Right cardiac atrium (tissue), 5 donors: ENCODE measurements around the gene SUCLG1. TPM values are rescaled to one million over a fixed set of nuclear protein-coding genes. Genes with fewer than 3 reads are reported as not detected.
A peak's percentile ranks its signal among the peaks of the same experiment; 100 is the strongest.
"Not testable (repeated sequence)": the region's sequence is repeated elsewhere in the genome, so short reads cannot be mapped to it uniquely, and the experiment has no call there.

Experiments
- ATAC-seq, 2 donors: fragments of 200-7000 bp; cut with Tn5 transposase; one replicate each; pipeline versions ENCODE4 v1.8.0 to v1.9.1; 2020; ENCODE audit warnings: moderate library complexity in 2 of 2, mild to moderate bottlenecking in 1 of 2
- DNase-seq, 3 donors: peaks; one replicate each; pipeline ENCODE4 v3.0.0-alpha.2; 2020
- H3K27ac ChIP-seq: one replicate; pipeline ENCODE4 v1.5.1; 2013; ENCODE audit warnings: mild to moderate bottlenecking, low read length, control low read depth, moderate library complexity
- H3K27me3 ChIP-seq: one replicate; pipeline ENCODE4 v1.6.1; 2013; ENCODE audit not compliant: control insufficient read depth, insufficient read depth
- H3K4me1 ChIP-seq: one replicate; pipeline ENCODE4 v1.6.1; 2013; ENCODE audit warnings: low read length; ENCODE audit not compliant: control insufficient read depth, insufficient read depth
- H3K4me3 ChIP-seq: one replicate; pipeline ENCODE4 v1.5.1; 2013; ENCODE audit warnings: low read length, control low read depth
- H3K9me3 ChIP-seq: one replicate; pipeline ENCODE4 v1.6.1; 2013; ENCODE audit warnings: low read length; ENCODE audit not compliant: control insufficient read depth
- WGBS: extraction: QIAGEN DNeasy Blood & Tissue Kit; methylation state at CpG from one replicate; pipeline ENCODE4 v1.1.7; 2013; 5-methylcytosine and 5-hydroxymethylcytosine counted together
- intact Hi-C, 4 donors: fragments of 100-400 bp; cut with DNase I; formaldehyde crosslinking; loops; one replicate each; pipeline versions ENCODE4 v1.11.0 to v1.14.0; 2022 to 2023
- polyA plus RNA-seq: library from polyadenylated mRNA; stranded (reverse); fragments of 200-250 nt; gene quantifications from one replicate; pipeline ENCODE4 v1.2.3, GENCODE V29; 2013
- total RNA-seq, 4 donors: library from RNA; stranded (reverse); fragmentation: NEBNext Ultra II Directional; extraction: Animal tissue kit (Norgen Biotek cat#: 25700); gene quantifications; one replicate each; pipeline ENCODE4 v1.2.1, GENCODE V29; 2021
- donor health status: healthy with polysubstance abuse.
- donor health status: DM: no; HTN: yes; CAD: no.
- donor health status: DM: no; HTN: no; CAD: no.
- donor health status: DM: no; HTN: yes; CAD: no; lungs with severe emphysema.
- donor health status: DM: yes; HTN: yes; CAD: no.

SUCLG1 gene
- total and polyA plus RNA-seq, 5 donors: 161 to 307 (median 198) TPM

DNA sequence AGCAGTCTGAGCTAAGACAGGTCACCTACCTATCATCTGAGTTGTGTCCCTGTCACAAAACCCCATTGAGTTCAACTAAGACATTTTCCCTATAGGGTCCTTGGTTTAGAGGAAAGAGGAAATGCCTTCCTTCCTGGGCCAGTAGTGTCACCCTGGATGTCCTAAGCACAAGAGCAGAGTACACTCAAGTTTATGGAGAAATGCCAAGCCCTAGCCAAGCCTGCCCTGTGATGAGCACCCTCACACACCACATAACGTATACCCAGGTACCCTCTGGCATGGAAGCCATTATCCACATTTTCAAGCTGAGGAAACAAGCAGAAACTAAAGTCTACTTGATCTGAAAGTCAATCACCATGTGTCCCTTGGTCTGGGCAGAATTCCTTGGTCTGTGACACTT lies 37.3 kb downstream of the SUCLG1 start:
- 65% methylated on average over 1 of the region's 1 CpG for WGBS
- Histone ChIP-seq H3K4me1 (no peaks in the 10 kb centered on the region), H3K27ac (no peak overlapping the region), H3K27me3 (no peaks in the 10 kb centered on the region), H3K4me3 (no peak overlapping the region), H3K9me3 (no peaks in the 10 kb centered on the region)
- DNase-seq (no peak), ATAC-seq (peak; percentile 75 to 76)
- intact Hi-C loops: no loop called here

DNA sequence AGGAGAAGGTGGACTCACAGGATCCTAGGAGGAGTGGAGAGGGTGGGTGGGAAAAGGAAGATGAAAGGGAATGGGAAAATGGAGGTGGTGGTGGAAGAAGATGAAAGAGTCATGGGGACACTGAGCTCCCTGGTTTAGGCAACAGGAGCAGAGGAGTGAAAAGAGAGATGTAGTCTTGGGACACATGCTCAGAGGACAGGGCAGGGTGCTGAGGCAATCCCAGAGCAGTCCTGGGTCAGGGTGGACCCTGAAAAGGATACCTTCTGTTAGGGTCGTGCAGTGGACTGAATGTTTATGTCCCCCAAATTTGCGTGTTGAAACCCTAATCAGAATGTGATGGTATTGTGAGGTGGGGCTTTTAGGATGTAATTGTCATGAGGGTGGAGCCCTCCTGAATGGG lies 37.9 kb downstream of the SUCLG1 start:
- intact Hi-C loops: no loop called here
- ATAC-seq: peak; percentile 28 to 31
- WGBS: 89% methylated on average over 2 of the region's 2 CpGs

DNA sequence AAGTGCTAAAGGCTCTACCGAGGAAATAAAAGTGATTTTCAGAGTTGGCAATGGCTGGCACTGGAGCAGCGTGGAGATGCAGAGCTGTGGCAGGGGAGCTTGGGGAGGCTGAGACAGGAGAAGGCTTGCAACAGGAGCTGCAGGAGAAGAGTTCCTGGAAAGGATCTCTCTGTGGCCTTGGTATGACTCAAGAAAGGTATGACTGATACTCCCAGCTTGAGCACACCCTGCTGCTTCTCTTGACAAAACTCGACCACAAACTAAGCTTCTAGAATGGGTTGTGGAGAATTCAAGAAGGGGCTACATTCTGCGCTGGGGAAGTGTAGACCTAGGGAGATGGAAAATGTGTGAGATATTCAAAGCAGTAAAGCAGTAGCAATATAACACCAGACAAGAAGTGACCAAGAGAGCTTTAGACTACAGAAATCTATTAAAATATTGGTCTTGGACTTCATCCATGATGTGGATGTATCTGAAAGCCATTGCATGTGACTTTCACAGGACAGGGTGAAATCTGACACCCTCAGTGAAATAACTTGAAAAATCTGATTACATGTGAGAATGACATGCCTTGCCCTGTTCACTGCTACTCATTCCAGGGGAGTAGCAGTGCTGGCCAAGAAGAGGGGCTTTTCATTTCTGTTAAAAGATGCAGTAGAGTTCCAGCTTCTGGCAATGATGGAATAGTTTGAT lies 41.5 kb downstream of the SUCLG1 start:
- H3K27ac ChIP-seq: no peak overlapping the region
- 86% methylated on average over 4 of the region's 4 CpGs for WGBS
- DNase-seq (no peak), ATAC-seq (no peak)
- H3K27me3 ChIP-seq: no peaks in the 10 kb centered on the region
- no peaks in the 10 kb centered on the region for H3K4me1 ChIP-seq
- no peaks in the 10 kb centered on the region for H3K9me3 ChIP-seq
- no peak overlapping the region for H3K4me3 ChIP-seq
- intact Hi-C loops: no loop called here

More for the DNA sequence above, 37.9 kb downstream of the SUCLG1 start:
- H3K4me3 ChIP-seq: no peak overlapping the region
- no peaks in the 10 kb centered on the region for H3K4me1 ChIP-seq
- no peaks in the 10 kb centered on the region for H3K9me3 ChIP-seq
- H3K27ac ChIP-seq: no peak overlapping the region
- no peaks in the 10 kb centered on the region for H3K27me3 ChIP-seq
- DNase-seq: no peak

DNA sequence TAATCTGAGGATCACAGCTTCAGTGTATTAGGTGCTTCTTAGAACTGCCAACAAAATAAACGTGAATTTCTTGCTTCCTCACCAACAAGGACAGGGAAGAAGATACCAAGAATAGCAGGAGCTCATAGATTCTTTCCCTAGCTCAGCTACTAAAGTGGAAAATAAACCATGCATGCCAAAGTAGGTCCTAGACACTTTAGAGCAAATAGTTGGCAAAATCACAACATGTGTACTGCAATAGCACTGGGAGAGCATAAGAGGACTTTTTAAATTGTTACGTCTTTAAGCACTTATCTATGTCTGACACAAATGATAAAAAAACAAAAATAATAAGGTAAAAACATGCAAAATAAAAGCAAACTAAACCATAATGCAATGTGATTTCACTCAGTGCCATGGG lies 49.5 kb downstream of the SUCLG1 start:
- no peak for DNase-seq
- H3K27ac ChIP-seq: no peak overlapping the region
- intact Hi-C loops: no loop called here
- H3K4me1 ChIP-seq: no peaks in the 10 kb centered on the region
- no peaks in the 10 kb centered on the region for H3K27me3 ChIP-seq
- peak in 1 of 2 donors; percentile 59 for ATAC-seq
- no peak overlapping the region for H3K4me3 ChIP-seq
- 42% methylated on average over 2 of the region's 2 CpGs for WGBS
- H3K9me3 ChIP-seq: no peaks in the 10 kb centered on the region

DNA sequence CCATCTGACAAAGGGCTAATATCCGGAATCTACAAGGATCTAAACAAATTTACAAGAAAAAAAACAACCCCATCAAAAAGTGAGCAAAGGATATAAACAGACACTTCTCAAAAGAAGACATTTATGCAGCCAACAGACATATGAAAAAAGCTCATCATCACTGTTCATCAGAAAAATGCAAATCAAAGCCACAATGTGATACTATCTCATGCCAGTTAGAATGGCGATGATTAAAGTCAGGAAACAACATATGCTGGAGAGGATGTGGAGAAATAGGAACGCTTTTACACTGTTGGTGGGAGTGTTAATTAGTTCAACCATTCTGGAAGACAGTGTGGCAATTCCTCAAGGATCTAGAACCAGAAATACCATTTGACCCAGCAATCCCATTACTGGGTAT lies 57.0 kb downstream of the SUCLG1 start:
- H3K4me1 ChIP-seq, intact Hi-C loops, H3K27me3 ChIP-seq, H3K27ac ChIP-seq, H3K4me3 ChIP-seq, ATAC-seq, DNase-seq, H3K9me3 ChIP-seq: not testable (repeated sequence)
- 79% methylated on average over 3 of the region's 3 CpGs for WGBS

DNA sequence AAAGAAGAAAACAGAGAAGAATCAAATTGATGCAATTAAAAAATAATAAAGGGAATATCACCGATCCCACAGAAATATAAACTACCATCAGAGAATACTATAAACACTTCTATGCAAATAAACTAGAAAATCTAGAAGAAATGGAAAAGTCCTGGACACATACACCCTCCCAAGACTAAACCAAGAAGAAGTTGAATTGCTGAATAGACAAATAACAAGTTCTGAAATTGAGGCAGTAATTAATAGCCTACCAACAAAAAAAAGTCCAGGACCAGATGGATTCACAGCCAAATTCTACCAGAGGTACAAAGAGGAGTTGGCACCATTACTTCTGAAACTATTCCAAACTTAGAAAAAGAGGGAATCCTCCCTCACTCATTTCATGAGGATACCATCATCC lies 59.2 kb downstream of the SUCLG1 start:
- H3K27me3 ChIP-seq, H3K9me3 ChIP-seq, H3K4me1 ChIP-seq, H3K27ac ChIP-seq, DNase-seq, H3K4me3 ChIP-seq, intact Hi-C loops, ATAC-seq: not testable (repeated sequence)
- 92% methylated on average over 1 of the region's 1 CpG for WGBS

DNA sequence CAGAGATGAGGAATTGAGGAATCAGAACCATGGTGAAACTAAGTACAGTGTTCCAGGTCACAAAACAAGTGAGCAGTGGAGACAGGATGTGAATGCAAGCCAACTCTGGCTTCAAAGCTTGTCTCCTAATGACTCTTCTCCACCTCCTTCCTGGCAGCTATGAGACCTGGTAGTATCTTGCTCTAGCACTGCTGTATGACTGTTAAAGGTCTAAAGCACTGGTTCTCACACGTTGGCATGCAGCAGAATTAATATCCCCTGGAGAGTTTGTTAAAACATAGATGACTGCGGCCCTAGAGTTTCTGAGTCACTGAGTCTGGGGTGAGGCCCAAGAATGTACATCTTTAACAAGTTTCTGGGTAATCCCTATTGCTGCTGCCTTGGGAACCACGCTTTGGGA lies 63.3 kb downstream of the SUCLG1 start:
- H3K27me3 ChIP-seq: no peaks in the 10 kb centered on the region
- H3K9me3 ChIP-seq: no peaks in the 10 kb centered on the region
- DNase-seq (no peak), ATAC-seq (no peak)
- no peak overlapping the region for H3K4me3 ChIP-seq
- 45% methylated on average over 3 of the region's 3 CpGs for whole genome bisulfite sequencing
- H3K4me1 ChIP-seq: no peaks in the 10 kb centered on the region
- intact Hi-C loops: no loop called here
- no peak overlapping the region for H3K27ac ChIP-seq

DNA sequence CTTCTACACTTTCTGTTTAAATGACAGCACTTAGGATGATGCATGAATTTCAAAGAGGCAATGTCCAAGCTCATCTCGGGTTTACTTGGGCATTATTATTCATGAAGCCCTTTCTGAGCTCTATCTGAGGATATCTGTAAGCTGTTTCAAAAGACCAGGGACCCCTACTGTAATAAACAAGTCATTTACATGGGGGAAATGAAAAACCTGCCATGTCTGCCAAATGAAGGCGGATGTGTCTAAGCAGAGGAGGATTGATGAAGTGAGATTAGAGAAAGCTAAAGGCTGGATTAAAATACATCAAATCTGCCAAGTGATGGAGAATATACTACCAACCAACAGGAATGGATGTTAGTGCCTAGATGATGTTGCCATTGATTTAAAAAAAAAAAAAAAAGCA lies 64.5 kb downstream of the SUCLG1 start:
- Histone ChIP-seq H3K4me1 (no peaks in the 10 kb centered on the region), H3K4me3 (no peak overlapping the region), H3K27ac (no peak overlapping the region), H3K9me3 (no peaks in the 10 kb centered on the region), H3K27me3 (no peaks in the 10 kb centered on the region)
- DNase-seq: no peak
- no peak for ATAC-seq
- WGBS: 53% methylated on average over 2 of the region's 2 CpGs
- intact Hi-C loops: no loop called here

DNA sequence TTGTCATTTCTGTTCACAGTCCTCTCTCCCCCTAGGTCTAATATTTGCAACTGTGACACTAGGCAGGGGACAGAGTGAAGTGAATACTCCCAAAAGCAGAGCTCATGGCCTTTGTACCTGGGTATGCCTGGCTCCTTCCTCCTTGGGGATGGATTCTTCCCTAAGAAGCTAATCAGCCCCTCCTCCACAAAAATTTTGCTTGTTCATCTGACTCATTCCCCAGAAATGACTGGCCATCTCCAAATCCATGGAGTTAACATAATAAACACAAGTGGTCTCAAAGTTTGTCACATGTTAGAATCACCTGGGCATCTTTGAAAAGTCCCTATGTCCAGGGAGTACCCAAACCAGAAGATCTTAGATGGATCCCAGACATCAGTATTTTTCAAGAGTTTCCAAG lies 65.3 kb downstream of the SUCLG1 start:
- ATAC-seq: no peak
- intact Hi-C loops: no loop called here

DNA sequence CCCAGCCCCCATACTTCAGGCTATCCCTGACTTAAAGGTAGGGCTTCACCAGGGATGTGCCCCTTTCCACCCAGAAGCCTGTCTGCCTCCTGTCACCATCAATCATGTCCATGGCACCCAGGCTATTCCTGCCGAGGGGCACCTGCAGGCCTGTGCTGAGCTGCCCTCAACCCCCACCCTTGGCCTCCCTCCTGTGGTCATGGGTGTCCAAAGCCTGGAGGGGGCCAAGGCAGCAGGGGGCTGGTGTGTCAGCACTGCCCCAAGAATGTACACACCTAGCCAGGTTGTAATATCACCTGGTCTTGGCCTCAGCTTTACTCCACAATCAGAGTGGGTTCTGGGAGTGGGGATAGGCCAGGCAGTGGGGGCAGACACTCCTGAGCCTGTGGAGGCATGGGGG lies 69.3 kb downstream of the SUCLG1 start:
- Histone ChIP-seq H3K27me3 (no peaks in the 10 kb centered on the region), H3K4me1 (no peaks in the 10 kb centered on the region), H3K27ac (no peak overlapping the region), H3K9me3 (no peaks in the 10 kb centered on the region), H3K4me3 (no peak overlapping the region)
- intact Hi-C loops: no loop called here
- 63% methylated on average over 1 of the region's 1 CpG for whole genome bisulfite sequencing
- ATAC-seq (no peak), DNase-seq (no peak)

More for the DNA sequence above, 65.3 kb downstream of the SUCLG1 start:
- Histone ChIP-seq H3K27me3 (no peaks in the 10 kb centered on the region), H3K4me1 (no peaks in the 10 kb centered on the region), H3K9me3 (no peaks in the 10 kb centered on the region), H3K27ac (no peak overlapping the region), H3K4me3 (no peak overlapping the region)
- no peak for DNase-seq

DNA sequence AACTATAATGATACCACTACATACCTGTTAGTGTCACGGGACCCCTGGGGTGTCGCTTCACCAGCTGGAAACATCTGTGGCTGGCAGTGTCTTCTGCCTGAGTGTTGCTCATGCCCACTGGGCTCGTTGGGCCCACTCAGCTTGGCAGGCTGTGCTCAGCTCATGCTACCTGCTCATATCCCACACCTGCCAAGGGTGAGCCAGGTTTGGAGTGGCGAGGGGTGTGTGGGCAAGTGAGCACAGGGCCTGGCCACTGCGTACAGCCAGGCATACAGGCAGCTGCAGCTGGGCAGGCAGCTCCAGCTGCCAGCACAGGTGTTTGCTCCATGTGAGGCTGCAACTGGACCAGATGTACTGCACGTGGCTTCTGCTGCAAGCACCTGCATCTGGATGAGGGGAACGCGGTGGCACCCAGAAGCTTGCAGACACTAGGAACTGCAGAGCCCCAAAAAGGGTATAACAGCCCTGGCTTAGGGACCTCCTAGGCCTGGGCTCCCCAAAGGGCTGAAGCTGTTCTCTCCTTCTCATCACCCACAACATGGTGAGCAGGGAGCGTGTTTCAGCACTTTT lies 70.1 kb downstream of the SUCLG1 start:
- H3K4me3 ChIP-seq: no peak overlapping the region
- WGBS: 90% methylated on average over 9 of the region's 9 CpGs
- no peaks in the 10 kb centered on the region for H3K27me3 ChIP-seq
- no peak overlapping the region for H3K27ac ChIP-seq
- DNase-seq (no peak), ATAC-seq (no peak)
- H3K9me3 ChIP-seq: no peaks in the 10 kb centered on the region
- no peaks in the 10 kb centered on the region for H3K4me1 ChIP-seq
- intact Hi-C loops: no loop called here

DNA sequence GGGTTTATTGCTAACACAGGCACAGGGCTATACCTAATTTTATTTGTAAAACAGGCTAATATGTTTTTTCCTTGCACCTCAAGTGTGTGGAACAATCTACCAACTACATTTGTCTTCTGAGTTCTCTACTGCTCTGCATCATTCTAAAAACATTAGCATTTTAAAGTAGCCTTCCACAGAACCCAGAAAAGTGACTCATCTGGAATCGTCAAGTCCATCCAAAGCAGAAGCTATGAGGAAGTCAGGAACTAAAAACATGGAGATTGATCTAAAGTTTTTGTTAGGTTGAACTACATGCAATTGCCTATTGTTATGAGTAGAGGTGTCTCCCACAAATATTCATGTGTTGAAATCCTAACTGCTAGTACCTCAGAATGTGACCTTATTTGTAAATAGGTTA lies 70.9 kb downstream of the SUCLG1 start:
- DNase-seq (no peak), ATAC-seq (no peak)
- Histone ChIP-seq H3K4me1 (no peaks in the 10 kb centered on the region), H3K9me3 (no peaks in the 10 kb centered on the region), H3K27ac (no peak overlapping the region), H3K4me3 (no peak overlapping the region), H3K27me3 (no peaks in the 10 kb centered on the region)
- intact Hi-C loops: no loop called here
- 59% methylated on average over 1 of the region's 1 CpG for WGBS
